ENCODE results near the gene TJP3. TPM values are rescaled to one million over a fixed set of nuclear protein-coding genes. Genes with fewer than 3 reads are reported as not detected.

TJP3 gene
- total RNA-seq, 2 donors from 2014 or later: 15.7 to 25.9 TPM

GRCh38 chr19:3694361-3695123, 13.6 kb upstream of the TJP3 start:
- no peak overlapping the region for H3K4me3 Mint-ChIP-seq
- 94 to 95% methylated on average over 34 to 42 of the region's 42 CpGs for WGBS, 2 experiments (ENCODE audit: insufficient coverage in 1 of 2, insufficient read length in 1 of 2)
- H3K9me3 Mint-ChIP-seq: peaks cover 3% of the 10 kb centered on the region
- no peaks in the 10 kb centered on the region for H3K4me1 Mint-ChIP-seq
- no peak overlapping the region for H3K27ac ChIP-seq (ENCODE audit: low read depth, low read length)
- no peak for TF ChIP-seq CTCF (conservative IDR thresholded peaks at IDR 0.05)
- H3K27me3 Mint-ChIP-seq (ENCODE audit: insufficient read depth): no peaks in the 10 kb centered on the region
- H3K27ac Mint-ChIP-seq: no peak overlapping the region
- no peak for DNase-seq
- H3K36me3 Mint-ChIP-seq (ENCODE audit: low read depth): peaks cover 34% of the 10 kb centered on the region
- H3K36me3 ChIP-seq (ENCODE audit: control insufficient read depth, insufficient read depth, low read length): peaks cover 4% of the 10 kb centered on the region
- H3K27me3 ChIP-seq (ENCODE audit: control insufficient read depth, insufficient read depth, low read length, poor library complexity, severe bottlenecking): no peaks in the 10 kb centered on the region
- no peak overlapping the region for H3K4me3 ChIP-seq (ENCODE audit: low read length)
- no peaks in the 10 kb centered on the region for H3K9me3 ChIP-seq (ENCODE audit: control insufficient read depth, low read length)
- H3K4me1 ChIP-seq (ENCODE audit: control insufficient read depth, insufficient read depth, low read length): no peaks in the 10 kb centered on the region
- H3K9ac ChIP-seq (ENCODE audit: extremely low read depth, low read length, poor library complexity, severe bottlenecking): no peak overlapping the region

DNA sequence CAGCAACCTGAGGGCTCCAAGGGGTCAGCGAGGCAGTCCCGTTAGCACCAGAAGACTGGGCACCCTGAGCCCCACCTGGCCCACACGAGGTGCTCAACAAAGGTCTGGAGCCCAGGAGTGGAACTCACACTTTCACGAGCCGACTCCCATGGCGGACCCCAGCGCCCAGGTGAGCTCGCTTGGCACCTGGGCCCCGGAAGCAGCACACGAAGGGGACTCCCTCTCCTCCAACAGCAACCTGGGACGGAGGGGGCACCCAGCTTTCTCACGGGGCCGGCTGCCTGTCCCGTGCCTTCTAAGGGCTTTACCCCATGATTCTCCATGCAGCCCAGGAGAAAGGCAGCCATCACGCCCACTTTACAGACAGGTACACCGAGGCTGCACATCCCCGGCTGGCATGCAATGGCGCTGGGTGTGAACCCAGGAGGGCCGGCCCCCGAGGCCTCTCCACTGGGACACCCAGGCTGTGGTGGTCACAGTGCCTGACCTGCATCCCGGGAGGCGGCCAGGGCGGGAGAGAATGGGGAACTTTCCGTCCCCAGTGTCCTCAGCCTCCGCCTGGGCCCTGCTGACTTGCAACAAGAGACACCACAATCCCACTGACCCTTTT, 13.0 kb upstream of the TJP3 start:
- H3K36me3 ChIP-seq (ENCODE audit: control insufficient read depth, insufficient read depth, low read length): no peaks in the 10 kb centered on the region
- H3K9ac ChIP-seq (ENCODE audit: extremely low read depth, low read length, poor library complexity, severe bottlenecking): no peak overlapping the region
- H3K4me1 ChIP-seq (ENCODE audit: control insufficient read depth, insufficient read depth, low read length): no peaks in the 10 kb centered on the region
- Mint-ChIP-seq H3K36me3 (ENCODE audit: low read depth) (peaks cover 29% of the 10 kb centered on the region), H3K9me3 (peaks cover 3% of the 10 kb centered on the region), H3K27me3 (ENCODE audit: insufficient read depth) (no peaks in the 10 kb centered on the region), H3K27ac (no peak overlapping the region), H3K4me1 (no peaks in the 10 kb centered on the region), H3K4me3 (no peak overlapping the region)
- no peak for TF ChIP-seq CTCF (conservative IDR thresholded peaks at IDR 0.05)
- 94 to 98% methylated on average over 7 to 25 of the region's 25 CpGs for WGBS, 2 experiments (ENCODE audit: insufficient coverage in 1 of 2, insufficient read length in 1 of 2)
- no peak overlapping the region for H3K27ac ChIP-seq (ENCODE audit: low read depth, low read length)
- H3K27me3 ChIP-seq (ENCODE audit: control insufficient read depth, insufficient read depth, low read length, poor library complexity, severe bottlenecking): no peaks in the 10 kb centered on the region
- H3K4me3 ChIP-seq (ENCODE audit: low read length): no peak overlapping the region
- no peaks in the 10 kb centered on the region for H3K9me3 ChIP-seq (ENCODE audit: control insufficient read depth, low read length)
- DNase-seq: peak; percentile 43

DNA sequence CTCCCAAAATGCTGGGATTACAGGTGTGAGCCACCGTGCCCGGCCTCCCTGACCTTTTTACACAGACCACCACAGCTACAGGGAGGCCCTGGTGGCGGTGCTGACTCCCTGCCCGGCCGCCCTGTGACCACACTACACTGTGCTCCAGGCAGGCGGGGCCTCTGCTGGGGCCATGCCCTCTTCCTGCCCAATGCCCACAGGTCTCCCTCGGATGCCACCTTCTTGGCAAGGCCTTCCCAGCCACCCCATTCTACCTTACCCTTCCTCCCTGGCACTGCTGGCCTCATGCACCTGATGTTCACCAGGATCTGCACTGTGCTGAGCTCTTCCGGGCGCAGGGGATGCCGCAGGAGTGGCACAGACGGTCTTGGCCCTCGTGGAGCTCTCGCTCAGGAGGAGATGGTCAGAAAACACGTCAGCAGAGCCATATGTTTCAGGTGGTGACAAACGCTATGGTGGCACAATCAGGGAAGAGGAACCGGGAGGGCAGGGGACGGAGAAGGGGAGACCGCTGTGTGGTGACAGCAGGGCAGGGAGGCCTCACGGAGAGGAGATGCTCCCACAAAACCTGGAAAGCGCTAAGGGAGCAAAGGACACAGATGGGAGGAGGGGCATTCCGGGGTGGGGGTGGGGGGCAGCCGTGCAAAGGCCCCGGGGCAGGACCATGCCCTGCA, 12.1 kb upstream of the TJP3 start:
- Histone ChIP-seq H3K4me3 (ENCODE audit: low read length) (no peak overlapping the region), H3K9me3 (ENCODE audit: control insufficient read depth, low read length) (no peaks in the 10 kb centered on the region), H3K27me3 (ENCODE audit: control insufficient read depth, insufficient read depth, low read length, poor library complexity, severe bottlenecking) (no peaks in the 10 kb centered on the region), H3K4me1 (ENCODE audit: control insufficient read depth, insufficient read depth, low read length) (no peaks in the 10 kb centered on the region), H3K9ac (ENCODE audit: extremely low read depth, low read length, poor library complexity, severe bottlenecking) (no peak overlapping the region), H3K36me3 (ENCODE audit: control insufficient read depth, insufficient read depth, low read length) (no peaks in the 10 kb centered on the region), H3K27ac (ENCODE audit: low read depth, low read length) (no peak overlapping the region)
- 94 to 98% methylated on average over 9 to 23 of the region's 23 CpGs for WGBS, 2 experiments (ENCODE audit: insufficient coverage in 1 of 2, insufficient read length in 1 of 2)
- Mint-ChIP-seq H3K27me3 (ENCODE audit: insufficient read depth) (no peaks in the 10 kb centered on the region), H3K27ac (no peak overlapping the region), H3K9me3 (peaks cover 1% of the 10 kb centered on the region), H3K4me3 (no peak overlapping the region), H3K36me3 (ENCODE audit: low read depth) (peaks cover 20% of the 10 kb centered on the region), H3K4me1 (no peaks in the 10 kb centered on the region)
- TF ChIP-seq CTCF (conservative IDR thresholded peaks at IDR 0.05): no peak
- no peak for DNase-seq

All from endodermal cell (in vitro differentiated cells).